ENCODE results near the gene WASHC4.
"Not testable (repeated sequence)": the region's sequence is repeated elsewhere in the genome, so short reads cannot be mapped to it uniquely, and the experiment has no call there.

Gene WASHC4

DNA sequence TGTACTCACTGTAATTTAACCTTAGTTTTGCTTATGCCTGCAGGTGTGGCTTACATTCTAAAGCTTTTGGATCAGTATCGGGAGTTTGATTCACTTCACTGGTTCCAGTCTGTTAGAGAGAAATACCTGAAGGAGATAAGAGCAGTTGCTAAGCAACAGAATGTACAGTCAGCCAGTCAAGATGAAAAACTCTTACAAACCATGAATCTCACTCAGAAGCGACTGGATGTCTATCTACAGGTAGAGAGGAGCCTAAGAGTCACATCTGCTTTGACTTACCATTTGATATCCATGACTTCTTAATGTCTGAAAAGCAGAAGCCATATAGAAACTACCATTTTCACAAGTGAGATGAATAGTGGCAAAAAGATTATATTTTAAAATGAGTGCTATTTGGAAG, 56.5 kb downstream of the WASHC4 start:
- H3K4me3 ChIP-seq (ENCODE audit: low read depth, low read length): no peak overlapping the region

- H3K4me3 ChIP-seq (ENCODE audit: low read depth, low read length): no peak overlapping the region
Observed at GRCh38 chr12:105166736-105167135, 59.2 kb downstream of the WASHC4 start.

- no peak overlapping the region for H3K4me3 ChIP-seq (ENCODE audit: low read depth, low read length)
Observed at GRCh38 chr12:105167346-105167745, 59.8 kb downstream of the WASHC4 start.

DNA sequence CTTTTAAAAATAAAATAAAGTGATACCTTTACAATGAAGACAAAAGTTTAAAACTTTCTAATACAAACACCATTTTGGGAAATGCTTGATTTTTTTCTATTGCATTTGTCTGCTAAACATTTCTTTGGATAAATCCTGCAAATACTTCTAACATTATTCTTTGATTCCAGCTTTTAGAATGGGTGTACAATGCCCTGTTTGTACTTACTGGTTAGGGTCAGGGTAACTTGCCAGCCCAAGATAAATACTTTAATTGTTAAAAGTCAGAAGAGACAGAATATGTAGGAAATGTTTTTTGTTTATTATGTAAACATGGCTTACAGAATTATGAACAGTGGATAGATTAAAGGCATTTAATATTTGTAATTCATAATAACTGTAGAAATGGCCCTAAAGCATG, 60.5 kb downstream of the WASHC4 start:
- H3K4me3 ChIP-seq (ENCODE audit: low read depth, low read length): no peak overlapping the region

GRCh38 chr12:105170139-105170538, 62.6 kb downstream of the WASHC4 start:
- H3K4me3 ChIP-seq (ENCODE audit: low read depth, low read length): no peak overlapping the region

DNA sequence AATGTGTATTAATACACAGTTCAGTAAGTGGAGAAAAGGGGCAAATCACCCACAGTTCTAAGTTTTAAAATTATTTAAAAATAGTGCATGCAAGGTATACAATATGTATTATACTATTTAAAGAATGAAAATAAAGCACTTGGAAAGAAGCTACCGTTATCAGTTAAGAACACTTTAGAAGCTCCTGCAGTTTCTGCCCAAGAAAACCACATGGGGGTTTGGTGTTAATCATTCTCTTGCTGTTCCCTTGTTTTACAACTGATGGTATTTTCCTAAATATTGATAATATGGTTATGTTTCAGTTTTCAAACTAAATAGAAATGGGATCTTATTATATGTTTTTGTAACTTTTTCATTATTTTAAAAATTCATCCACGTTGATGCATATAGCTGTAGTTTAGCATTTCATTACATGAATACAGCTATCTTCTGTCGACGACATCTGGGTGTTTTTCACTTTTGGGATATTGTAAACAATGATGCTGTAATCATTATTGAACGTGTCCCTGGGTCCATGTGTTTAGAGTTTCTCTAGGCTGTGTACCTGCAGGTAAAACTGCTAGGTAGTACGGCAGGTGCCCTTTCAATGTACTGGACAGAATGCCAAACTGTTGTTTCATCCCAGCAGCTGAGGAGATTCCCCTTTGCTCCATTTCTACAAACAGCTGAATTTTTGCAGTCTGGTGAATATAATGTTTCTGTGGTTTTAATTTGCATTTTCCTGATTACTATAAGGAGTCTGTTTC, 64.3 kb downstream of the WASHC4 start:
- H3K4me3 ChIP-seq (ENCODE audit: low read depth, low read length): no peak overlapping the region

DNA sequence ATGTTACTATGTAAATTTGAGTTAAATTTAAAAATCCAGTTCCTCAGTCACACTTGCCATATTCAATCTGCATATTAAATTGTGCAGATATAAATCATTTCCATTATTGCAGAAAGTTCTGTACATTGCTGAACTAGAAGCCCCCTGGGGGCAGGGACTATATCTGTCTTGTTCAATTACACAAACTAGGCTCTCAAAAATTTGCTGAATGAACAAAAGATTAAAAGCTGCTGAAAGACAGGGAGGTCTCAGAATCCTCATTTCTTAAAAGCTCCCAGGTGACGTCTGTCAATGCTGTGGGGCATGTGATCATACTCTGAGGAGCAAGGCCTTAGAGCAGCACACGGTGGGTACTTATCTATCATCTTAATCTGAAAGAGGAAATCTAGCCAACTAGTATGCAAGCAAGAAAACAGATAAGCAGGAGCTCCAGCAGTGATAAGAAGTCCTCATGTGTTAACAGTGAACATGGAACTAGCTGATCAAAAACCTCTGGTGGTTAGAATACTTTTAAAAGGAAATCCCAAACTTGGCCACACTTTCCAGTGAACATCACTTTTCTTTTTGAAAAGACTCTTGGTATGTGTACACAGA, 68.0 kb downstream of the WASHC4 start:
- H3K4me3 ChIP-seq (ENCODE audit: low read depth, low read length): no peak overlapping the region

GRCh38 chr12:105177208-105177607, 69.7 kb downstream of the WASHC4 start:
- H3K4me3 ChIP-seq (ENCODE audit: low read depth, low read length): no peak overlapping the region

DNA sequence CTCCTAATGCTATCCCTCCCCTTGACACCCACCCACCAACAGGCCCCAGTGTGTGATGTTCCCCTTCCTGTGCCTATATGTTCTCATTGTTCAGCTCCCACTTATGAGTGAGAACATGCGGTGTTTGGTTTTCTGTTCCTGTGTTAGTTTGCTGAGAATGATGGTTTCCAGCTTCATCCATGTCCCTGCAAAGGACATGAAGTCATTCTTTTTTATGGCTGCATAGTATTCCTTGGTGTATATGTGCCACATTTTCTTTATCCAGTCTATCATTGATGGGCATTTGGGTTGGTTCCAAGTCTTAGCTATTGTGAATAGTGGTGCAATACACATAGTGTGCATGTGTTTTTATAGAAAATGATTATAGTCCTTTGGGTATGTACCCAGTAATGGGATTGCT, 71.6 kb downstream of the WASHC4 start:
- H3K4me3 ChIP-seq (ENCODE audit: low read depth, low read length): not testable (repeated sequence)

DNA sequence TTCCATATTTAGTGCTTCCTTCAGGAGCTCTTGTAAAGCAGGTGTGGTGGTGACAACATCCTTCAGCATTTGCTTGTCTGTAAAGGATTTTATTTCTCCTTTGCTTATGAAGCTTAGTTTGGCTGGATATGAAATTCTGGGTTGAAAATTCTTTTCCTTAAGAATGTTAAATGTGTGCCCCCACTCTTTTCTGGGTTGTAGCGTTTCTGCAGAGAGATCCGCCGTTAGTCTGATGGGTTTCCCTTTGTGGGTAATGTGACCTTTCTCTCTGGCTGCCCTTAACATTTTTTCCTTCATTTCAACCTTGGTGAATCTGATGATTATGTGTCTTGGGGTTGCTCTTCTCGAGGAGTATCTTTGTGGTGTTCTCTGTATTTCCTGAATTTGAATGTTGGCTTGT, 75.9 kb downstream of the WASHC4 start:
- not testable (repeated sequence) for H3K4me3 ChIP-seq (ENCODE audit: low read depth, low read length)

GRCh38 chr12:105183976-105184375, 76.4 kb downstream of the WASHC4 start:
- H3K4me3 ChIP-seq (ENCODE audit: low read depth, low read length): not testable (repeated sequence)

GRCh38 chr12:105189293-105189692, 81.8 kb downstream of the WASHC4 start:
- no peak overlapping the region for H3K4me3 ChIP-seq (ENCODE audit: low read depth, low read length)

DNA sequence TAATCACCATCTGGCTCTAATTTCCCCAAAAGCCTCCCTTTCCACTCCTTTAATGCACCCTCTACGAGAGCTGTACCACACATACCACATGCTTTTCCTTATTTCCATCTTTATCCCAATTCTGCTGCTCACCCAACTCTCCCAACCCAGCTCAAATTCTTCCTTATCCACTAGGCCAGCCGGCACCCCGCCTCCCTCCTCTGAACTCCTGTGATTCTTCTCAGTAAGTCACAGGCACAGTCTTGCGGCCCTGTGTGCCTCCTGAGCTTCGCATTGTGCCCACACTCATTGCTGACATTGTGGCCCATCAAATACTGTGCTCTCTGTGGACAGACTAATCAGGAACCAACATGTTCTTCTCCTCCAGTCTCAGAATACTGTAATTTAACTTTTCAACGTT, 83.0 kb downstream of the WASHC4 start:
- H3K4me3 ChIP-seq (ENCODE audit: low read depth, low read length): no peak overlapping the region

DNA sequence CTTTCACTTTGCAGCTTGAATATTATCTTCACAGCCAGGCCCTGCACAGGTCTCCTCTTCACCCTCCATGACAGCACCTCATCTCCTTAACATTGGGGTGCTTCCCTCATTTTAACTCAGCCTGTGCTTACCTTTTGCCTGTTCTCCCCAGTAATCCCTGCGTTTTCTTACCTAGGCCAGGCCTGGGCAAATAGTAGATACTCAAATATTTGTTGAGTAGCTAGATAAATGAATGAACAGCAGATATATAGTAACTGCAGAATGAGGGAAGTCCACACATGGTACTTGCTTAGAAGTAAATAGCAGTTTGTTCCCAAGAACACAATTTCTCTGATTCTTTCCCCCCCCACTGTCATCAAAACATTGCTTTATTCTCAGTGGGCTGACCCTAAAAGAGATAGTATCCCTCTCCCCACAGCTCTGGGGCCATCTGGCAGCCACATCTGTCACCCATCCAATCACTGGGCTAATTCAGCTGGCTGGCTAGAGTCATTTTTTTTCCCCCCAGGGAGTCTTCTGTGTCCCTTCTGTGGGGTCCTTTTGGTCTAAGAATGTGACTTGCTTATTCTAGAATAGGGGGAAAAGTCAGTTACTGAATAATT, 85.2 kb downstream of the WASHC4 start:
- H3K4me3 ChIP-seq (ENCODE audit: low read depth, low read length): no peak overlapping the region

DNA sequence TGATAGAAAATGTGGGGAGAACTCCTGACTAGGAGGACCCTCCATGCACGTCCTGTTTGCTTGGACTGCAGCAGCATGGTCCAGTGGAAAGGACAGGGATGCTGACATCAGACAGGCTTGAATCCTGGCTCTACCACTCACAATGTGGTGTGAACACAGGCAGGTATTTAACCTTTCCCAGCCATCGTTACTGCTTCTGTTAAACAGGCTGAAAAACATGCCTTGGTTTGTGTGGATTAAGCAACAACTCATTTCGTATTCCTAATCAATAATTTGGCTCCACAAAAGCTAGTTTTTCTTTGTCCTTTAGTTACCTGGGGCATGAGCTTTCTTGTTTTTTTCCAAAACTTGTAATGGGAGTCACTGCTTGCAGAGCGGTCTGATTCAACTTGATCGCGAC, 87.4 kb downstream of the WASHC4 start:
- H3K4me3 ChIP-seq (ENCODE audit: low read depth, low read length): no peak overlapping the region

GRCh38 chr12:105196090-105196489, 88.6 kb downstream of the WASHC4 start:
- H3K4me3 ChIP-seq (ENCODE audit: low read depth, low read length): no peak overlapping the region

GRCh38 chr12:105198961-105199360, 91.4 kb downstream of the WASHC4 start:
- H3K4me3 ChIP-seq (ENCODE audit: low read depth, low read length): no peak overlapping the region

DNA sequence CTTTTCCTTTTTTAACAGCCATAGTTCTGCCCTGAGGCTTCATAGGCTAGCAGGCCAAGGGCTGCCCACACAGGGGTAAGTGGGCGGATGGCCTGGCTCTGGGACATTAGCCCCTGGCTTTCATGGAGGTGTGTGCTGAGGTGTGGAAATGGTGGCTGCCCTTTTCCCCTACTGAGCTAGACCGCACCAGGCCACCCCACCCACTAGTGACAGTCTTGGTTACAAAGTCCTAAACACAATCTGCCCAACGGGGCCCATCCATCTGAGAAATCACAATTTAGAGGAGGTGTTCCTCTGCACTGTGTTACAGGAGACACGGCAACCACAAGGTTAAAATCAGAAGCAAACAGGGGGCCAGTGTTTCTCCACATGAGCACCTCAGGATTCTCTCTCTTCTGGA, 92.9 kb downstream of the WASHC4 start:
- H3K4me3 ChIP-seq (ENCODE audit: low read depth, low read length): no peak overlapping the region

DNA sequence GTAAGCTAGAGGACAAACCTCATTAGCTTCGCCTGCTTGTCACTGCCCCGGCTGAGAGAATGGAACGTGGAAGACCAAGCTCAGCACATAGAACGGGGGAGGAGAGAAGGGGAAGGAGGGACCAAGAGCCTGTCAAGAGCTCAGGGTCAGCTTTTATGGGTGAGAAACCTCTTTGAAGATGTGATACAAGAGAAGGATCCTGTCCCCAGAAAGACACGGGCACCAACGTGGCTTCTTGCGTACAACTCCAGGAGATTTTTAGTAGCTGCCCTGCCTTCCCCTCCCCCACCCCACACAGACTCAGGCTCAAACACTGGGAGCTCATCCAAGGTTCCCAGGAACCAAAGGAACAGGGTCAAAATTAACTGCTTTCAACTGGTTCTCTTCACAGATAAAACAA, 93.8 kb downstream of the WASHC4 start:
- H3K4me3 ChIP-seq (ENCODE audit: low read depth, low read length): no peak overlapping the region

- no peak overlapping the region for H3K4me3 ChIP-seq (ENCODE audit: low read depth, low read length)
Observed at GRCh38 chr12:105202202-105202601, 94.7 kb downstream of the WASHC4 start.

DNA sequence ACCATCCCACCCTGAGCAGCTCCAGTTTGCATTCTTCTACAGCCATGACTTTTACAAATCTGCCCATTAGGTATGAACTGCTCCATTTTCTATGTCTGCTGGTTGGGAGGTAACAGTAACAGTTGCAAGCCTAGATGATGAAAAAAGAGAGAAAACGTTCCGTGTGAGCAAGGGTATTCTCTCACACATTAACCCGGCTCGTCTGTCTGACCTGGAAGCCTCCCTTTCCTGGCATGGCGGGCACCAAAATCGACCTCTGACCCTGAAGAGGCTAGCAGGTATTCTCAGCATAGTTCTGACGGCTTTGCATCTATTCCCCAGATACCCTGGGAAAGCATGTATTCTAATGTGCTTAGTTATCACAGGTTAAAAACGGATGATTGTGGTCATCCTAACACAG, 96.6 kb downstream of the WASHC4 start:
- H3K4me3 ChIP-seq (ENCODE audit: low read depth, low read length): no peak overlapping the region

DNA sequence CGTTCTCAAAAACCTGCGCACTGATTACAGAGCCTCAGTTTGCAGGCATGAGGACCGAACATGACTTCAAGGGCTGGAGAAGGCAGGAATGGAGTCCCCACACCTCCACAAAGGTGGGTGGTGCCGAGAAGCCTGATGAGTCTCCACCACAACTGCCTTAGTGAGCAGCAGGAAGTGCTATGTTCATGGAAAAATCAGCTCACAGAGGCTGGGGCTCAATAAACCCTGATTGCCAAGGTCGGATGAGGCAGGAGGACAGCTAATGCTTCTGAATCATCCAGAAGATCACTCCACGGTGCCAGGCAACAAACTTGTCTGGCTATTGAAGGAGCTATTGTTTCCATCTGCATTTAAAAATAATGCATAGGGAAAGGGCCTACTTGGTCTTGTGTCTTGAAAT, 97.4 kb downstream of the WASHC4 start:
- no peak overlapping the region for H3K4me3 ChIP-seq (ENCODE audit: low read depth, low read length)

Measured in iPS-11a (cell line).